HG03175 (cell line): ENCODE data around the gene SFI1.
"Not testable (repeated sequence)": the region's sequence is repeated elsewhere in the genome, so short reads cannot be mapped to it uniquely, and the experiment has no call there.

Source experiments
- ATAC-seq: cut with Tn5 transposase; IDR thresholded peaks from one replicate; pipeline ENCODE4 v1.9.1; 2021; ENCODE audit warnings: mild to moderate bottlenecking, moderate library complexity; ENCODE audit not compliant: unreplicated experiment

Gene SFI1

DNA sequence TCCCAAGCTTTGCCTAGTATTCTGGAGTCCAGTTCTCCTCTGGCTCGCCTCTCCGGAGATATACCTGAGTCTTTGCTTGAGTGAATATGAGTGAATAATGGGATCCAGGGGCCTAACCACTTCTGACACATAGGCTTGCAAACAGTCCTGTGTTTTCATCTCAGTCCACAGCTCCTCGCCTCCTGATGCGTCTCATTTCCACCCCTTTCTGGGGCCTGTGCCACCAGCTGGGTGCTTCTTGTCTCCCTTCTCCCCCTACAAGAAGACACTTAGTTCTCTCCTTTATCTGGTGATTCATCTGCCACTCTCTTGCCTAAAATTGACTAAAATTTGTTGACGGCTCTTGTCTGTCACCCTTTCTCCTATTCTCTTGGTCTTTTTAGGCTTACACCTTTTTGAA lies 44.6 kb downstream of the SFI1 start:
- no peak for ATAC-seq

DNA sequence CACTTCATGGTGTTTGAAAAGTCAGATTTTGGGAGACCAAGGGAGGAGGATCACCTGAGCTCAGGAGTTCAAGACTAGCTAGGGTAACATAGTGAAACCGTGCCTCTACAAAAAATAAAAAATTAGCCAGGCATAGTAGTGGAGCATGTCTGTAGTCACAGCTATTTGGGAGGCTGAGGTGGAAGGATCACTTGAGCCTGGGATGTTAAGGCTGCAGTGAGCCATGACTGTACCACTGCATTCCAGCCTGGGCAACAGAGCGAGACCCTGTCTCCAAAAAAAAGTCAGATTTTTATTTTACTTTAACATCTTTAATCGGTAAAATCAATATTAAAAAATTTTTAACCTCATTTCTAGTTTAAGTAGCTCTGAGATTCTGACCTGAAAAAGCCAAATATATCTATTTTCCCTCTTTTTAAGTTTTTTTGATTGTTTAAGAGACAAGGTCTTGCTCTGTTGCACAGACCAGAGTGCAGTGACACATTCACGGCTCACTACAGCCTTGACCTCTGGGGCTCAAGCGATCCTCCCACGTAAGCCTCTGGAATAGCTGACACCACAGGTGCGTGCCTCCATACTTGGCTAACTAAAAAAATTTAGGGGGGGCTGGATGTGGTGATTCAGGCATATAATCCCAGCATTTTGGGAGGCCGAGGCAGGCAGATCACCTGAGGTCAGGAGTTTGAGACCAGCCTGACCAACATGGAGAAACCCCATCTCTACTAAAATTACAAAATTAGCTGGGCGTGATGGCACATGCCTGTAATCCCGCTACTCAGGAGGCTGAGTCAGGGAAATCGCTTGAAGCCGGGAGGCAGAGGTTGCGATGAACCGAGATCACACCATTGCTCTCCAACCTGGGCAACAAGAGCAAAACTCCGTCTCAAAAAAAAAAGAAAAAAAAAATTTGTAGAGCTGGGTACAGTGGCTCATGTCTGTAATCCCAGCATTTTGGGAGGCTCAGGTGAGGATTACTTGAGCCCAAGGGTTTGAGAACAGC lies 48.4 kb downstream of the SFI1 start:
- ATAC-seq = no peak

DNA sequence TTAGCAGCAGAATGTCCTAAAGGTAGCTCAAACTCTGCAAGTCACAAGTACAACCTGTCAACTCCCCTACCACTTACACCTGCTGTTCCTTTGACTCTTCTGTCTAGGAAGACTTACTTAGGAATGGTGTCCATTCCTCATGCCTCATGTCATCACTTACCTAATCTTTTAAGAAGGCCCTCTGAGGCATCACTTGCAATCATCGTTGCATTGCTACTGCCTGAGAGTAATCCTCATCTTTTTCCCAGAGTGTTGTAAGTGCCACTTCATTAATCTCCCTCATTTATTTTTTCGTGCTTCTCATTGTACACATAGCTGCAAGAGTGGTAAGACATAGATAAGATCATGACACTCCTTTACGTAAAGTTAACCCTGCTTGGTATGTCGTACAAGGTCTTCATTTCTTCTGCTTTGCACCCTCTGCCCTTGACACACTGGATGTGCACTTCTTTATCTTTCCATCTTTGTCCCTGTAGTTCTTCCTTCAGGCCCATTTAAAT lies 54.6 kb downstream of the SFI1 start:
- ATAC-seq = no peak

DNA sequence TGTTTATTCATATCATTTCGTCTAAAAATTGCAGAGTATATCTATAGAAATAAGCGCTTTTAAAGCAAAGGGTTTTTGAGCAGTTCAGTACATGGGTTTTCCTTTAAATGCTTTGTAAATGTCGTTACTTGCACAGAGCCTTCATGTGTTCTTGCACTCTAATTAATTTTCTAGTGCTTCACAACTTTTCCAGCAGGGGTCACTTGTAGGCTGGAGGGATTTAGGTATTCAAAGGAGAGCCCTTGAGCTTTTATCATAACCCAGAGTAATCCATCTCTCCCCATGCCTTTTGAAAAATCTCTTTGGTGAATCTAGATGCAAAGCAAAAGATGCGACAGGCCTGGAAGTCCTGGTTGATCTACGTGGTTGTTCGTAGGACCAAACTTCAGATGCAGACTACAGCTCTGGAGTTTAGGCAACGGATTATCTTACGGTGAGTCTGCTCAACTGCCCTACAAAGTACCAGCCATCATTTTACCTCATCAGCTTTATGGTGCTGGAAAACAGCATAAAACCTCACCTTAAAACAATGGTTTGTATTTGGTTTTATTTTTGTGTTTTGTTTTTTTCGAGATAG lies 60.4 kb downstream of the SFI1 start:
- no peak for ATAC-seq

DNA sequence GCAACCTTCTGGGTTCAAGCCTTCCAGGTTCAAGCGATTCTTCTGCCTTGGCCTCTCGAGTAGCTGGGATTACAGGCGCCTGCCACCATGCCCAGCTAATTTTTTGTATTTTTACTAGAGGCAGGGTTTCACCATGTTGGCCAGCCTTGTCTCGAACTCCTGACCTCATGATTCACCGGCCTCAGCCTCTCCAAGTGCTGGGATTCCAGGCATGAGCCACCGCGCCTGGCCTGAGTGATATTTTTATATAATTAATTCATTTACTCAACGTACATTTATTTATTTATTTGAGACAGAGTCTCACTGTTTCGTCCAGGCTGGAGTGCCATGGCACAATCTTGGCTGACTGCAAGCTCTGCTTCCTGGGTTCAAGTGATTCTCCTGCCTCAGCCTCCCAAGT lies 62.2 kb downstream of the SFI1 start:
- ATAC-seq = not testable (repeated sequence)

DNA sequence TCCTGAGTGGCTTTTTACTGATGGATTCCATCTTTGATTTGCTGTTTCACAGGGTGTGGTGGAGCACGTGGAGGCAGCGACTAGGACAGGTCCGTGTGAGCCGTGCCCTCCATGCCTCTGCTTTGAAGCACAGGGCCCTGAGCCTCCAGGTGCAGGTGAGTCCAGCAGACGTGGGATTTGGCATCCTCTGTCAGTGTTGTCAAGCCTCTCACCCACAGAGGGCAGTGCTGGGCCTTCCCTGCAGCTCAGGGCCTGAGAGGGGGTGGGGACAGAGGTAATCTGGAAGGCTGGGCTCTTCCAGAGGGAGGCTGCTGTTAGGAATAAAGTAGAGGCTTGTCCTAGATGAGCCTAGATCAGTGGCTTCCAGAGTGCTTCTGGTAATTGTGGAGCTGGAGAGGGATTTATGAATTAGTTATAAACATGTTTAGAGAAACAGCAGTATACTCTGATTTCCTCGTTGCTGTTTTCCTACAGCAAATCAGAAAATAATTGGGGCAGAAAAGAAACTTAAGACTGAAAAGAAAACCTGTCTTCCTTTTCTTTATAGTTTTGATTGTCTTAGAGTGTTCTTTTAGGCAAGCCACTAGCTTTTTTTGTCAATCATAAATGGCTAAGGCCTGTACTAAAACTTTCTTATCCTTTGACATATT lies 65.0 kb downstream of the SFI1 start:
- ATAC-seq = no peak

DNA sequence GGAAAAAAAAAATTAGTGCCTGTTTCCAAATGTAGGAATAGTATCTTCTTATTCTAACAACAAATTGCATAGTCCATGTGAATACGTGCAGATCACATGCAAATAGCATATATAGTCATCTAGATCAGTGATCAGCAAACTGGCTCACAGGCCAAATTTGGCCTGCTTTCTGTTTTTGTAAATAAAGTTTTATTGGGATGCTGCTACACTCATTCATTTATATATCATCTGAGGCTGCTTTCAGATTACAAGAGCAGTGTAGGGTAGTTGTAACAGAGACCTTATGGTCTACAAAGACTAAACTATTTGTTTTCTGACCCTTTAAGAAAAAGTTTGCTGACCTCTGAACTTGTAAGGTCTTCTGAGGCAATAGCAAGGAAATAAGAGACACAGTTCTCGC lies 65.6 kb downstream of the SFI1 start:
- no peak for ATAC-seq

DNA sequence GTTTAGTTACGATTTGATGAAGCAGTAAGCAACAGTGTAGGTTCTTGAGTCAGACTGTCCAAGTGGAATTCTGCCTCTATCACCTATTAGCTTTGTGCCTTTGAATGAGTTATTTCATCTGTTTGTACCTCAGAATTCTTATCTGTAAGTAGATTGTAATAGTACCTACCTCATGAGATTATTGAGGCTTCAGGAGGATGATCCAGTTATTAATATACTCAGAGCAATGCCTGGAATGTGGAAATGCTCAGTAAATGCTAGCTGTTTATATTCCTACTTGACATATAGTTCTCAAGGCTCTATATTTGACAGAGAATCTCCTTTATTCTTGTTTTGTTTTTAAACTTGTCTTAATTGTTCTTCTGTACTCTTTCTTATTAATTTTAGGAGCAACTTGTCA lies 70.1 kb downstream of the SFI1 start:
- ATAC-seq = no peak

DNA sequence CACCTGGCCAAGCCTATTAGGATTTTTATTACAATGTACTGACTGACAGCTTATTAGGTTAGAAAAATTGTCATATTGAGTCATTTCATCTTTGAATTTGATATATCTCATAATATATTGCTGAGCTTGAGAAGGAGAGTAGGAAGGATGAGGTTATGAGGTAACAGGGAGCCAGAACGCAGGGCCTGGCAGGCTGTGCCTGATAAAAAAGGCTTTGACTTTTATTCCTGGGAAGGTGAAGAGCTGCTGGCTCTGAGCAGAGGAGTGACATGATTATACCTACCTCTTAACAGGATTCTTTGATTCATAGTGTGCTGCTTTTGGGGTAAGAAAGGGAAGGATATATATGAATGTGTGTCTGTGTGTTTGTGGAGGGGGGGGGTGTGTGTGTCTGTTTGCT lies 70.9 kb downstream of the SFI1 start:
- ATAC-seq = no peak

DNA sequence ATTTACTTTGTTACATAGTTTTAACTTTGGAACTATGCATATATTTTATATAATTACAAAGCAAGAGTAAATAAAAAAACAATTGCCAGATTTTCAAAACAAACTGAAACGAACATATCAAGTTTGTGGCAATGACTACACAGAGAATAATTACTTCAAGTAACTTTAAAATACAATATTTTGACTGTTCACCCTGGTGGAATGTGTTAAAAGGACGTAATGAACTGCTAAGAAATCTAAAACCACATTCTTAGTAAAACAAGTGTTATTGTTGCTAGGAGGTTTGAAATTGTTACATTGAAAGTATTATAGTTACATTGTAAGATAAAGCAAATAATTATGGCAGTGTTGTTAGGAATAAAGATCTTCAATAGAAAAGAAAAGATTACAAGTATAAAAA lies 71.4 kb downstream of the SFI1 start:
- no peak for ATAC-seq

DNA sequence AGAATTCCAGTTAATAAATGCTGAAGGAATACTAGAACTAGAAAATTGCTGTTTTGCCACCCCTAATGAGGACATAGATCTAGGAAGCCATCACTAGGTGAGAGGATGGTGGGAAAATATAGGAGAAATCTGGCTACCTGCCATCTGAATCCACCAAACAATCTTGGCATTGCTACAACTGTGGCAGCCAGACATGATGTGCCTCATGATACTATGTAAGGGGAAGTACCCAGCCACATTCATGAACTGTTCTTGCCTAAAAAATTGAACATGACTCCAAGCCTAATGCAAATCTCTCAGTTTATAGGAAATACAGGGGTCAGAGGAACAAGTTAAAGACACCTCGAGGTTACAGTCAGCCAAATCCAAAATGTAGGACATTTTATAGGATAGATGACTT lies 72.8 kb downstream of the SFI1 start:
- ATAC-seq = no peak

DNA sequence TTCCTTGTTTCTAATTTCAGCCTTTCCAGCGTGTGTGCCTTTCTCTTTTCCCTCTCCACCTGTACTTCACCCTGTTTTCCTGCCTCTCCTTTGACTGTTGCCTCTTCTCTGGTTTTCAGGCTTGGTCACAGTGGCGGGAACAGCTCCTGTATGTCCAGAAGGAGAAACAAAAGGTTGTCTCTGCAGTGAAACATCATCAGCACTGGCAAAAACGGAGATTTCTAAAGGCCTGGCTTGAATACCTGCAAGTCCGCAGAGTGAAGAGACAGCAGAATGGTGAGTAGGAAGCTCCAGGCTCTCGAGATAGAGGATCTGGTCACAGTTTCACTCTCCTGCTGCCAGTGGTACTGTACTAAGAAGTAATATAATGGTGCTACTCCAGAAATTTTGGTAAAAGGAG lies 76.6 kb downstream of the SFI1 start:
- no peak for ATAC-seq

DNA sequence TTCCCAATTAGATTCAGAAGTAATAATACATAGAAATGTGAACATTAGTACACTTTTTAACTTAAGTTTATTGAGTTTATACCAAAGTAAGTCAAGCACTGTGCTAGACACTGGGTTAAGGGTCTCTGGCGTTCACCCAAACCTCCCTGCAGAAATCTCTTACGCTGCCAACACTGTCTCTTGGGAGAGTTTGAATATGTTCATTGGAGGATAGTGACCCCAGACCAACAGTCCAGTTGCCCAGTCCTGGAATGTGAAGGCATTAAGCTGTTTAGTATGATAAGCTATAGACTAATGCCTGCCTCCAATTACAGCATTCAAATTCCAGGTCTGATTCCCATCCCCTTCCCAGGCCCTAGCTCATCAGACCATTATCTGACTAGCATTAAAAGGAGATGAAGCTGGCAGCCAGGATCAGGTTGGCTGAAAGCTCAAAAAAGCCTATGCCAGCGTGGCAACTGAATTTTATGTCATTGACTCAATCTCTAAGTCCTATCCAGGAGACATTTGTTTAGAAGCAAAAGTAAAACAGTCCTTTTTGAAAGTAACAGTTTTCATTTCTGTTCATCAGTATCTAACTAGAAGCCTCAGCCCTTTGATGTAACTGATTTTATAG lies 77.8 kb downstream of the SFI1 start:
- no peak for ATAC-seq

DNA sequence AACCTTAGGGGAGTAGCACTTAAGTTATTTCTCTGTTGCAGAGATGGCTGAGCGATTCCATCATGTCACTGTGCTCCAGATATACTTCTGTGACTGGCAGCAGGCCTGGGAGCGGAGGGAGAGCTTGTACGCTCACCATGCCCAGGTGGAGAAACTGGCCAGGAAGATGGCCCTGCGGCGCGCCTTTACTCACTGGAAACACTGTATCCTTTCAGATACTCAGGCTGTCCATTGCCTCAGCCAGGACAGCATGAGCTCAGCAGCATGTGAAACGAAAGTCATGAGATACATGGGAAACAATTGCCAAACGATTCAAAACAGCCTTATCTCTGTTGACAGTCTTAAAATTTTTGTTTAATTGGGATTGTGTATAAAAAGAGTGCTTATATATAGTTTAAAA lies 78.9 kb downstream of the SFI1 start:
- no peak for ATAC-seq

DNA sequence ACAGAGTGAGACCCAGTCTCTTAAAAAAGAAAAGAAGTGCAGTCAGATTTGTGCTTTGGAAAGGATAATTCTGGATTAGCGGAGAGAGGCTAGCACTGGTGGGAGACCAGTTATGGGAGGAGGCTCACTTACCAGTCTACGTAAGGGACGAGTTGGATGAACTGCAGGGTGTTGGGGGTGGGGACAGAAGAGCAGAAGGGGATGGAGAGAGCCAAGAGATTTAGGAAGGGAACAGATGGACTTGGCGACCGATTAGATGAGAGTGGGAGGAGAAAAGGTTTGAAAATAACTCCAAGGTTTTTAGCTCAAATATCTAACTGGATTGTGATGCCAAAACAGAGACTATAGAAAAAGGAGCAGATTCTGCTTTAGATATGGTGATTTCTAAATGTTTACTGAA lies 81.4 kb downstream of the SFI1 start:
- no peak for ATAC-seq

DNA sequence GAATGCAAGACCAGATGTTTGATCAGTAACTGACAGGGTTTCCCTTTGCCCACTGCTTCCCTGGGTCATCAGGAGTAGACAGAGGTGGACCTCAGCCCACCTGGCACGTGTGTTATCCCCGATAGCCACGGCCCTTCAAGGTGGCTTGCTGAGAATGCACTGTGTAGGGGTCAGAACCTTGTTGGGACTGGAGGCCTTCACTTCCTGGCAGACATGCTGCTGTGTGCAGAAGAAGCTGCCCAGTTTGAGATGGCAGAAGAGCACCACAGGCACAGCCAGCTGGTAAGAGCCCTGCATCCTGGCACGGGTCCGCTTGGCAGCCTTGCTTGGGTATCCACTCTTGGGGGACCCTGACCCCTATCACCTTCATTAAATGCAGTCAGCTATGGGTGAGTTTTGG lies 81.8 kb downstream of the SFI1 start:
- no peak for ATAC-seq

DNA sequence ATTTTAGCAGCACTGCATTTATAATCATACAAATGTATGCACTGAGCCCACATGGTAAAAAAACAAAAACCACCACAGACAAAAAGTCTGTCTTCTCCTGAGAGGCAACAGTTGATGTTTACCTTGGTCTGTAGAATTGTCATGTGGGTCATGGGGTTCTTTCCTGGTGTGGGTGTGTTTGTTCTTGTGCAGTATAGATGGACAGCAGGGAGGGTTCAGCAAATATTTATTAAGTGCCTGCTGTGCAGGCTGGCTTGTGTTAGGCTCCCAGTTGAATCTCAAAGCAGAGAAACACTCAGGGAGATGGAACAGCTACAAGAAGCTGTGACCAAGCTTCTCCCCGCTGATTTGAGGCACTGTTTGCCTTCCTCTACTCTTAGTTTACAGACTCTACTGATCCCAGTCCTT lies 83.5 kb downstream of the SFI1 start:
- ATAC-seq = no peak

DNA sequence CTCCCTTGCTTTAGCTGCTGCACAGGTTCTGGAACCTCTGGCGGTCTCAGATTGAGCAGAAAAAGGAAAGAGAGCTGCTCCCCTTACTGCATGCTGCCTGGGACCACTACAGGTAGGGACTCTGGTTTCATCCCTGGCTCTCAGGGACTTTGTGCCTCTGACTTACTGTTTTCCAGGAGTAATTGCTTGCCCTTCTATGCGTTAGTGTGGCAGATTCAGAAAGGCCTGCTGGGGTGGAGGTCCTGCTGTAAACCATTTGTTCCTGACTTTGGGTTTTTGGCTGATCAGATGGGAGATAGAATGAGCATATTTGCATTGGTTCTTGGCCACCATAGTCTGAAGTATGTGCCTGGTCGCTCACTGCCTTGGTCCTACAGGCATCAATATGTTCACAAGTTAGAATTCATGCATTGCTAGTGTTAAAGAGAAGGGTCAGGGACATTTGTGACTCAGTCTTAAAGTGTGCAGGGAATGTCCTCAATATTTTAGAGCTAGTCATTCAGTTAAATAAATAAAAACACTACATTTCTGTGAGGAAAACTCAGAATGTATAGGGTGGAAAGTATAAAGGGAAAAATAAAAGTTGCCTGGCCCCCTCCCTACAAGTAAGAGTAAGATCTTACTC lies 87.6 kb downstream of the SFI1 start:
- ATAC-seq = no peak

DNA sequence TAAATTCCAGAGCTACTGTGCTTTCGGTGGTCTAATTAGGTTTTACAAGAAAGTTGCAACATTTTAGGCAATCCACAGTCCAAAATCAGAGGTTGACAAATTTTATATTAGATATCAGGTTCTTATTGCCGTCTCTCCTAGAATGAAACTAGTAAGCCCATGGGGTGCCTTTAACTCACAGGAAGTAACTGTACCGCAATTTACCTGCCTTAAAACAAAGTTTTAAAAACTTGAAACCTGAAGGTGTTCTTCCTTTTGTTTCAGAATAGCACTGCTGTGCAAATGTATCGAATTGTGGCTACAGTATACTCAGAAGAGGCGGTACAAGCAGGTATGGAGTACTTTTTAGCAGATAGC lies 88.4 kb downstream of the SFI1 start:
- ATAC-seq = no peak

DNA sequence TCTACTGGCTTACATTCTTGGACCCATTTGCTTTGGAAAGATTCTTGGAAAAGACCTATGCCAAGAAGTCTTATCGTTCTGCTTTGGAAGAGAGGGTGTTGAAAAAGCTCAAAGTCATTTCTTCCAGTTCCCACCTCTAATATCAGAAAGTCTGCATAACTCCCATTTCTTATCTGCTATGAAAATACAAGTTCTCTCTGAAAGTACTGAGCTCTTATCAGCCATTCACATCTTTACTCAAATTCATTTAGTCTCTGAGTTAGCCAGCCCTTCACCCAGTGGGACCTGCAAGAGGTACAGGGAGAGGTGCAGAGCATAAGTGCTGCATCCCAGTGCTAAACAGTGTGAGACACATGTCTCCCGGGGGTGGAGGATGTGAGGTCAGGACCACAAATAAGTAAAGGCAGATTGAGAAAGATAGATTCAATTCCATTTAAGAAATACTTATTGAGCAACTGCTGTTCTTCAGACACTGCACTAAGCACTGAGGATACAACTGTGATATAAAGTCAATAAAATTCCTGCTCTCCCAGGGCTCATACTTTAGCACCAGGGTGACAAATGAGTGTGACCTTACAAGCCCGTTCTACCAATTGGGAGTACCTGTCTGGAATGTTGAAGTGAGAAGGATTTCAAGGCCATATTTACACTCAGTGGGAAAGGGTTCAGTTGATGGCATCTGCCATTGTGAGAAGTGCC lies 89.0 kb downstream of the SFI1 start:
- no peak for ATAC-seq
